Coronary artery (tissue), 2 donors: ENCODE results near the gene TBC1D13.

Source experiments
- DNase-seq: peaks from one replicate; pipeline ENCODE4 v3.0.0-alpha.2; 2017; ENCODE audit warnings: low spot score
- H3K27ac ChIP-seq, 2 donors: fragments of 200-600 bp; sonication (generic); one replicate each; pipeline ENCODE4 v1.5.1; 2016 to 2019
- H3K4me3 ChIP-seq: fragments of 200-600 bp; sonication (generic); 2 replicates; pipeline ENCODE4 v1.5.1; 2016; ENCODE audit warnings: mild to moderate bottlenecking, moderate library complexity
- CTCF ChIP-seq: fragments of 200-600 bp; sonication (generic); IDR thresholded peaks from one replicate; pipeline ENCODE4 v1.5.1; 2019; ENCODE audit warnings: antibody characterized with exemption

The TBC1D13 gene

GRCh38 chr9:128825923-128826700 lies 39.1 kb downstream of the TBC1D13 start:
- no peak overlapping the region for H3K27ac ChIP-seq
- no peak for TF ChIP-seq CTCF
- DNase-seq, result no peak
- H3K4me3 ChIP-seq, result no peak overlapping the region

- H3K4me3 ChIP-seq, result no peak overlapping the region
Observed at GRCh38 chr9:128828267-128828666, 41.2 kb downstream of the TBC1D13 start.

GRCh38 chr9:128828719-128829452 lies 41.8 kb downstream of the TBC1D13 start:
- DNase-seq, result no peak
- Histone ChIP-seq H3K27ac (peak overlapping the region; percentile 29 to 81), H3K4me3 (peak overlapping the region; percentile 90)
- TF ChIP-seq CTCF, result no peak

More at GRCh38 chr9:128828267-128828666, 41.2 kb downstream of the TBC1D13 start:
- no peak for DNase-seq
- no peak overlapping the region for H3K27ac ChIP-seq
- TF ChIP-seq CTCF, result no peak

- DNase-seq, result peak; percentile 95
- peak within 1 kb of the TSS; percentile 29 to 81 for H3K27ac ChIP-seq
- H3K4me3 ChIP-seq, result peak within 1 kb of the TSS; percentile 90
- no peak for TF ChIP-seq CTCF
Observed at GRCh38 chr9:128829477-128830251, 42.6 kb downstream of the TBC1D13 start, which contains the start of gene SPOUT1. SPOUT1 (minus strand) TSS chr9:128829794; CDS start chr9:128829780, 14 bp downstream.

GRCh38 chr9:128833696-128834095 lies 46.6 kb downstream of the TBC1D13 start:
- no peak overlapping the region for H3K4me3 ChIP-seq
- DNase-seq, result no peak
- no peak for TF ChIP-seq CTCF
- H3K27ac ChIP-seq, result no peak overlapping the region

- no peak overlapping the region for H3K27ac ChIP-seq
- DNase-seq, result no peak
- TF ChIP-seq CTCF, result no peak
- H3K4me3 ChIP-seq, result no peak overlapping the region
Observed at GRCh38 chr9:128835246-128836210, 48.5 kb downstream of the TBC1D13 start.
